Tibial nerve (tissue), 3 donors: Measurements from ENCODE around the gene PLS3.

Source experiments
- POLR2A ChIP-seq, 2 donors: fragments of 450-650 bp; IDR thresholded peaks; one replicate each; pipeline ENCODE4 v1.6.1; 2017; ENCODE audit warnings: antibody characterized with exemption in 2 of 2, mild to moderate bottlenecking in 2 of 2, moderate library complexity in 2 of 2
- TF ChIP-seq, protein P1 (sequence below), 5 experiments: fragments of 200-600 bp in 3 of 5; fragments of 450-650 bp in 2 of 5; sonication (generic) in 3 of 5; IDR thresholded peaks; one replicate each; pipeline ENCODE4 v1.5.1; 2016 to 2019; ENCODE audit warnings: antibody characterized with exemption in 5 of 5, mild to moderate bottlenecking in 3 of 5, moderate library complexity in 2 of 5

DNA sequence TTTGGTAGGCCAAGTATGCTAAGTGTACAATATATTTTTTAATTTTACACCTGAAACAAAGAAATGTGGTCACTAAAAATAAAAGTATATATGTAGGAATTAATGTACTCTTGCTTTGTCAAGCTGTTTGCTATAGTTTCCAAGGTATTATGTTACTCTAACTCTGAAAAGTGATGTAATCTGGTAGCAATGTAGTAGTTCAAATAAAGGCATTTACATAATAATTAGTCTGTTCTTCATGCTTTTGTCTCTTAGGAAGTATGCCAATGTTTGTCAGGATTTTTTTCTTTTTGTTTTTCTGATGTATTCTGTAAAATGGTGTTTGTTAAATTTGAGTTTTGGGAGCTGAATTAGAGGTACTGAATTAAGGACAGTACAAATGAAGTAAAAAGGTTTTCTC, 89.5 kb downstream of the PLS3 start:
- TF ChIP-seq, protein P1, sequence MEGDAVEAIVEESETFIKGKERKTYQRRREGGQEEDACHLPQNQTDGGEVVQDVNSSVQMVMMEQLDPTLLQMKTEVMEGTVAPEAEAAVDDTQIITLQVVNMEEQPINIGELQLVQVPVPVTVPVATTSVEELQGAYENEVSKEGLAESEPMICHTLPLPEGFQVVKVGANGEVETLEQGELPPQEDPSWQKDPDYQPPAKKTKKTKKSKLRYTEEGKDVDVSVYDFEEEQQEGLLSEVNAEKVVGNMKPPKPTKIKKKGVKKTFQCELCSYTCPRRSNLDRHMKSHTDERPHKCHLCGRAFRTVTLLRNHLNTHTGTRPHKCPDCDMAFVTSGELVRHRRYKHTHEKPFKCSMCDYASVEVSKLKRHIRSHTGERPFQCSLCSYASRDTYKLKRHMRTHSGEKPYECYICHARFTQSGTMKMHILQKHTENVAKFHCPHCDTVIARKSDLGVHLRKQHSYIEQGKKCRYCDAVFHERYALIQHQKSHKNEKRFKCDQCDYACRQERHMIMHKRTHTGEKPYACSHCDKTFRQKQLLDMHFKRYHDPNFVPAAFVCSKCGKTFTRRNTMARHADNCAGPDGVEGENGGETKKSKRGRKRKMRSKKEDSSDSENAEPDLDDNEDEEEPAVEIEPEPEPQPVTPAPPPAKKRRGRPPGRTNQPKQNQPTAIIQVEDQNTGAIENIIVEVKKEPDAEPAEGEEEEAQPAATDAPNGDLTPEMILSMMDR (IDR thresholded peaks at IDR 0.05) = no peak
- no peak for TF ChIP-seq POLR2A (IDR thresholded peaks at IDR 0.05)
